Inferior parietal cortex (tissue), 1 donor: ENCODE measurements around the gene MLXIP.

Experiments
- DNase-seq: peaks from one replicate; pipeline ENCODE4 v3.0.0-alpha.2; 2016; ENCODE audit errors: extremely low spot score

Gene MLXIP

DNA sequence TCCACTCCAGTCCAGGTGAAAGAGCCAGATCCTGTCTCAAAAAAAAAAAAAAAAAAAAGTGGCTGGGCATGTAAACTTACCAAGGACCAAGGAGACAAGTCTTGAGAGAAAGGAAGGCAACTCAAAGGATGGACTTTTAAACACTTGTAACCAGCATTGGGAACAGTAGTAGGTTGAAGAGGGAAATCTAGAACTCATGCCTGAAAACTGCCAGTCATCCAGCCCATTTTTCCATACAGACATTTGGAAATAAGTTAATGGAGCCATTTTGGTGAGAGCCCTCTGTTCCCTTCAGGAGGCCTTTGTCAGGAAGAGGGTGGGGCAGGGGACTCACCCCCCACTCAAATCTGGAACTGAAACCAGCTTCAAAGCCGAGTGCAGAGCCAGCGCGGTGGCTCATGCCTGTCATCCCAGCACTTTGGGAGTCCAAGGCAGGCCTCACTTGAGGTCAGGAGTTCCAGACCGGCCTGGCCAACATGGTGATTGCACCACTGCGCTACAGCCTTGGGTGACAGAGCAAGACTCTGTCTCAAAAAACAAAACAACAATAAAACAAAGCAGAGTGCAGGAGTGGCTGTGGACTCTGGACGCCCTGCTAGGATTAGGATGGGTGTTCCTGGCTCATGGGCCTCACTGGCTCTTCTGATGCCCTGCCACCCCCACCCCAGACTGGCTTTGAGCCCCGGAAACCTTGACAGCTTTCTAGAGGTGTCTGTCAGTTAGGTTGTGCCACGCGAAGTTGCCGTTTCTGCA lies 1.6 kb upstream of the MLXIP start:
- DNase-seq, result no peak

GRCh38 chr12:122079033-122079531 lies 526 bp downstream of the MLXIP start:
- no peak for DNase-seq

- no peak for DNase-seq
Measured at GRCh38 chr12:122079532-122080081, 1.1 kb downstream of the MLXIP start.

- DNase-seq, result peak; percentile 43
Measured at GRCh38 chr12:122080149-122081082, 1.9 kb downstream of the MLXIP start.

- no peak for DNase-seq
Measured at GRCh38 chr12:122081083-122081696, 2.6 kb downstream of the MLXIP start.

DNA sequence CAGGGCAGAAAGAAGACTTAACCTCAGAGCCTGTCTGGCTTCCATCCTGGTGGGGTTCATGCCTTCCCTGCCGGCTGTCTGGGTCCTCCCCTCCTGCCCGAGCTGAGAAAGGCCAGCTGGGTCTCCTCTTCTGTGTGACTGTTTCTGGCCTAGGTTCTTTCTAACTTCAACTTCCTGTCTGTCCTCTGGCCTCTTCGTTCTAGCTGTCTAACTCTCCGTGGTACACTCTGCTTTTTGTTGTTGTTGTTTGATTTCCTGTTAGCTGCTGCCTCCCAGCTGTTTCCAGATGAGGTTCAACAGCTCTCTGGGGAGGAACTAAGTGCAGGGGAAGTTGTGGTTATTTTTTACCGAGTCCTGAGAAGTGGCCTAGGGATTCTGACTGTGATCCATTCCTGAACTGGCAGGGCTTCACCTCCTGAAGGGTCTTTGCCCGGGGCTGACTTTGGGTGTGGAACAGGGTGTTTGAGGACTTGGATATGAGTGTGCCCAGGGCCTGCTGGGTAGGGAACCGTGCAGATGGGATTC lies 3.2 kb downstream of the MLXIP start:
- no peak for DNase-seq

DNA sequence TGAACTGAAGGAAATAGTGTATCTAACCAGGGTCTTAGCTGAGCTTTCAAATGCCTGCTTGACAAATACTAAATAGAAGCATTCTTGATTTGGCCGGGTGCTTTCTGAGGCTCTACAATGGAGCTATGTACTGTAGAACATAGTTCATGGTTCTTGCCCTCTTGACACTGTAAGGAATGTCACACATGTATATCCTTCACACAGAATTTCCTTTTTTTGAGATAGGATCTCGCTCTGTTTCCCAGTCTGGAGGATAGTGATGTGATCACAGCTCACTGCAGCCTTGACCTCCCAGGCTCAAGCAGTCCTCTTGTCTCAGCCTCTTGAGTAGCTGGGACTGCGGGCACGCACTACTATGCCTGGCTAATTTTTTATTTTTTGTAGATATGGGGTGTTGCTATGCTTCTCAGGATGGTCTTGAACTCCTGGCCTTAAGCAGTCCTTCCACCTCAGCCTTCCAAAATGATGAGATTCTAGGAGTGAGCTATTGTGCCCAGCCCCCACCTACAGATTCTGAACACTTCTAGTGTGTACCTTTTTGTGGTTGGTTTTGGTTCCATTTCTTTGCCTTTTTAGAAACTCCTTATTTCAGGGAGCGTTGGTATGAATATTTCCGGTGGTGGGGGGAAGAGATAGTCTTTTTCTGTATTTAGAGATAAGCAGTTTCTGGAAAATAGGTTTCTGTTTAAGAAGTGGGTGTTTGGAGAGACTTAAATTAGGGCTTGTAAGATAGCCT lies 4.2 kb downstream of the MLXIP start:
- DNase-seq, result no peak

- DNase-seq, result no peak
Measured at GRCh38 chr12:122084857-122085405, 6.4 kb downstream of the MLXIP start.

- DNase-seq, result no peak
Measured at GRCh38 chr12:122085591-122085990, 7.0 kb downstream of the MLXIP start.

DNA sequence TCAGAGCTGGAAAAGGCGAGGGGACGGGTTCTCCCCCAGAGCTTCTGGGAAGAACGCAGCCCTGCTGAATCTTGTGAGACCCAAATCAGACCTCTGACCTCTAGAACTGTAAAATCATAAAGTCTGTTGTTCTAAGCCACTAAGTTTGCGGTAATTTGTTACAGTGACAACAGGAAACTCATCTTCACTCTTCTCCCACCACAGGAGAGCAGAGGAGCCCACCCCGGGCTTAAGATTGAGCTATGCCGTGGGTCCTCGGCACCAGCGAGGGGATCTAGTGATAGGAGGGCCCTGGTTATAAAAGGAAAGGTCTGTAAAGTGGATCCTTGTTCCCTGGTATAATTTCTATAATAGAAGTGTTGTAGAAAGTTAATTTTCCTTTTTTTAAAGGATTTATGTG lies 7.6 kb downstream of the MLXIP start:
- no peak for DNase-seq

GRCh38 chr12:122086641-122087285 lies 8.2 kb downstream of the MLXIP start:
- no peak for DNase-seq

DNA sequence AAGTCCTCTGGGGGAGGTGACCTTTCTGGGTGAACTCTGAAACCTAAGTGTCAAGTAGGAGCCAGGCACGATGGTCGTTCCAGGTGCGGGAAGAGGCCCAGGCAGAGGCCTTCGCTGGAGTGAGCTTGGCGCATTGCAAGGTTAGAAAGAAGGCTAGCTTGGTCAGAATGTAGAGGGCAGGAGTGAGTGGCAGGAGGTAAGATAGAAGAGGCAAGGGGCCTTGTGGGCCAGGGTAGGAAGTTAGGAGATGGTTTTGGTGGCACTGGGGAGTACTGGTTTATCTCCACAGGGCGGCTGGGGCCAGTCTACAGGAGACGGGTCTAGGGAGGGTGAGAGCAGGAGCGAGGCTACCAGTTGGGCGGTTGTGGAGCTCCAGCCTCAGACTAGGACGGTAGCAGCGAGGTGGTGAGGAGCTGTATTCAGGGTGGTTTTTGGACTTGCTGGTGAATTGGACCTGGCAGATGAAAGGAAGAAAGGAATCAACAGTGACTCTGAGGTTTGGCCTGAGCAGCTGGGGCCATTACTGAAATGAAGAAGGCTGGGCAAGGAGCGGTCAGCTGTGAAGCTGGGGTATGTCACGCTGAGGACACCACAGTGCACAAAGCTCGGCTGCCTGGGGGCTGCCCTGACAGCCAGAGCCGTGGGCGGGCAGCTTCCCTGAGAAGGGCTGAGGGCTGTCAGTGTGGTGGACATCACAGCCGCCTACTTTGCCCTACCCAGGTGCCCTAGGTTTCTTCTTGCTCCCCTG lies 9.0 kb downstream of the MLXIP start:
- no peak for DNase-seq

GRCh38 chr12:122088179-122088810 lies 9.7 kb downstream of the MLXIP start:
- DNase-seq, result no peak

DNA sequence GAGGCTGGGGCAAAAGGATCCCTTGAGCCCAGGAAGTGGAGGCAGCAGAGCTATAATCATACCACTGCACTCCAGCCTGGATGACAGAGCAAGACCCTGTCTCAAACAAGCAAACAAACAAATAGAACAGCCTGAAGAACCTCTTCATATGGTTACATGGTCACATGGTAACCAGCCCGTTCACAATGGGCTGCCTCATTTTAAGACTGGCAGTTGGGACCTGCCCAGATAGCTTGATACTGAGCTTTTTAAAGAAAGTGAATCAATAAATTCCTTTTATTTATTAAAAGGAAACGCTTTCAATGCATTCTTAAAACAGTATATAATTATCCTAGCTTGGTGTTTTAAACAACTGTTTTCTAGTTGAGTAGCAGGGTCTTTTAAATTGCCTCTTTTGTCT lies 10.5 kb downstream of the MLXIP start:
- DNase-seq, result no peak

DNA sequence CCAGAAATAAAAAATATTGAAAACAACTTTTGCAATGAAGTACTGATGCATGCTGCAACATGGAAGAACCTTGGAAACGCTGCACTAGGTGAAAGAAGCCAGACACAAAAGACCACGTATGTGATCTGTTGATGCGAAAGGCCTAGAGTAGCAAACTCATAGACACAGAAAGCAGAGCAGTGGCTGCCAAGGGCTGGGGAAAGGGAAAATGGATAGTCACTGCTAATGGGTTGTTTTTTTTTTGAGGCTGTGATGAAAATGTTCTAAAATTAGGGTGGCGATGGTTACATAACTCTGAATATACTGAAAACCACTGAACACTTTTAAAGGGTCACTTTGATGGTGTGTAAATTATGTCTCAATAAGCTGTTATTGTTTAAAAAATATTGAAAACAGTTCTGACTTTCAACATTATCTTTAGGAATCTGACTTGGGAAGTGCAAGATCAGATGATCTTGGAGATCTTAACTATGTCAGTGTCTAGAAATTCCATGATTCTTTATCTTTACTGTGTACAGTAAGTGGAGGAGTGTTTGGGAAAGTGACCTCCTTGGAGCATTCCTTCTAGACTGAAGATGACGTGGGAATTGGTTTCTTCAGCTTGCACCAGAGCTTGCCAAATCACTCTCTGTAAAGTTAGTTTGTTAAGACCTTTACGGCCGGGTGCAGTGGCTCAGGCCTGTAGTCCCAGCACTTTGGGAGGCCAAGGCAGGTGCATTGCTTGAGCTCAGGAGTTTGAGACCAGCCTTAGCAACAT lies 12.4 kb downstream of the MLXIP start:
- DNase-seq, result no peak

DNA sequence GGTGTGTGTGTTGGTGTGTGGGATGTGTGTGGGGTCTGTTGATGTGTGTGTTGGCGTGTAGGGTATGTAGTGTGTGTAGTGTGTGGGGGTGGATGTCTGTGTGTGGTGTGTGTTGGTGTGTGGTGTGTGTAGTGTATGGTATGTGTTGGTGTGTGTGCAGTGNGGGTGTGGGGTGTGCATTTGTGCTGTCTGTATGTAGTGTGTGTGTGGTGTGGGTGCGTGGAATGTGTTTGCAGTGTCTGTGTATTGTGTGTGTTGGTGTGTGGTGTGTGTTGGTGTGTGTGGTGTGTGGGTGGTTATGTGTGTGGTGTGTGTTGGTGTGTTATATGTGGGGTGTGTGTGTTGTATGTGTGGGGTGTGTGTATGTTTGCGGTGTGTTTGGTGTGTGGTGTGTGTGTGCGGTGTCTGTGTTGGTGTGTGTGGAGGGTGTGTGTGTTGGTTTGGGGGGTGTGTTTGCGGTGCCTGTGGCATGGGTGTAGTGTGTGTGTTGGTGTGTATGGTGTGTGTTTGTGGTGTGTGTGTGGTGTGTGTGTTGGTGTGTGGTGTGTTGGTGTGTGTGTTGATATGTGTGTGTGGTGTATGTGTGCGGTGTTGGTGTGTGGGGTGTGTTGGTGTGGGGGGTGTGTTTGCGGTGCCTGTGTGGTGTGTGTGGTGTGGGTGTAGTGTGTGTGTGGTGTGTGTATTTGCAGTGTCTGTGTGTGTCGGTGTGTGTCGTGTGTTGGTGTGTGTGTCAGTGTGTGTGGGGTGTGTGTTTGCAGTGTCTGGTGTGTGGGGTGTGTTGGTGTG lies 14.7 kb downstream of the MLXIP start:
- DNase-seq, result no peak

DNA sequence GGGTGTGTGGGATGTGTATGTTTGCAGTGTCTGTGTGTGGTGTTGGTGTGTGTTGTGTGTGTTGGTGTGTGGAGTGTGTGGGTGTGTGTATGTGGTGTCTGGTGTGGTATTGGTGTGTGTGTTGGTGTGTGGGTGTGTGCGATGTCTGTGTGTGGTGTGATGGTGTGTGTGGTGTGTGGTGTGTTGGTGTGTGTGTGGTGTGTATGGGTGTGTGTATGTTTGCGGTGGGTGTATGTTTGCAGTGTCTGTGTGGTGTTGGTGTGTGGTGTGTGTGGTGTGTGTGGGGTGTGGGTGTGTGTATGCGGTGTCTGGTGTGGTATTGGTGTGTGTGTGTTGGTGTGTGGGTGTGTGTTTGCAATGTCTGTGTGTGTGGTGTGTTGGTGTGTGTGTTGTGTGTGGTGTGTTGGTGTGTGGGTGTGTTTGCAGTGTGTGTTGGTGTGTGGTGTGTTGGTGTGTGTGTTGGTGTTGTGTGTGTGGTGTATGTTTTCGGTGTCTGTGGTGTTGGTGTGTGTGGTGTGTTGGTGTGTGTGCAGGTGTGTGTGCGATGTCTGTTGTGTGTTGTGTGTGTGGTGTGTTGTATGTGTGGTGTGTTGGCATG lies 15.7 kb downstream of the MLXIP start:
- no peak for DNase-seq
